Upper lobe of left lung (tissue), 6 donors: ENCODE data around the gene STXBP3. TPM values are rescaled to one million over a fixed set of nuclear protein-coding genes. Genes with fewer than 3 reads are reported as not detected.

ENCODE experiments used
- ATAC-seq, 2 donors: fragments of 200-7000 bp; cut with Tn5 transposase; one replicate each; pipeline ENCODE4 v1.9.1; 2022; ENCODE audit warnings: mild to moderate bottlenecking in 2 of 2, moderate library complexity in 2 of 2; ENCODE audit not compliant: low FRiP score in 2 of 2
- DNase-seq, 2 donors: peaks; one replicate each; pipeline ENCODE4 v3.0.0-alpha.2; 2019 to 2020
- H3K27ac ChIP-seq, 4 donors: fragments of 200-600 bp; sonication (generic); one replicate each; pipeline ENCODE4 v1.5.1; 2016 to 2019
- H3K27me3 ChIP-seq, 4 donors: fragments of 200-600 bp; sonication (generic); one replicate each; pipeline ENCODE4 v1.5.1; 2017 to 2019
- H3K36me3 ChIP-seq, 4 donors: fragments of 200-600 bp; sonication (generic); one replicate each; pipeline ENCODE4 v1.5.1; 2016 to 2019
- H3K4me1 ChIP-seq, 4 donors: fragments of 200-600 bp; sonication (generic); one replicate each; pipeline ENCODE4 v1.5.1; 2018 to 2019
- H3K4me3 ChIP-seq, 4 donors: fragments of 200-600 bp; sonication (generic); one replicate each; pipeline ENCODE4 v1.5.1; 2017 to 2019; ENCODE audit warnings: mild to moderate bottlenecking in 2 of 4, moderate library complexity in 1 of 4
- H3K9me3 ChIP-seq, 4 donors: fragments of 200-600 bp; sonication (generic); one replicate each; pipeline ENCODE4 v1.5.1; 2018 to 2019
- CTCF ChIP-seq, 6 experiments: fragments of 450-650 bp in 4 of 6; fragments of 200-600 bp in 2 of 6; sonication (generic) in 2 of 6; IDR thresholded peaks; one replicate each; pipeline ENCODE4 v1.5.1; 2016 to 2019; ENCODE audit warnings: antibody characterized with exemption in 6 of 6
- EP300 ChIP-seq, 4 donors: sonication (generic); formaldehyde crosslinking; IDR thresholded peaks; one replicate each; pipeline ENCODE4 v1.5.1; 2017; ENCODE audit warnings: antibody characterized with exemption in 4 of 4, control low read depth in 2 of 4
- POLR2A ChIP-seq, 4 donors: fragments of 450-650 bp; IDR thresholded peaks; one replicate each; pipeline ENCODE4 v1.5.1; 2016 to 2017; ENCODE audit warnings: antibody characterized with exemption in 4 of 4, mild to moderate bottlenecking in 2 of 4
- POLR2AphosphoS5 ChIP-seq, 2 donors: sonication (generic); formaldehyde crosslinking; IDR thresholded peaks; one replicate each; pipeline ENCODE4 v1.5.1; 2017; ENCODE audit warnings: antibody characterized with exemption in 2 of 2
- WGBS, 2 donors: methylation state at CpG; one replicate each; pipeline ENCODE4 v1.1.5; 2017 to 2018; 5-methylcytosine and 5-hydroxymethylcytosine counted together
- total RNA-seq, 6 donors: library from RNA; depleted of rRNA in 4 of 6; stranded (reverse); fragments of >200 nt in 4 of 6; gene quantifications; one replicate each; pipeline versions ENCODE4 v1.1.0 to v1.2.1, GENCODE V29; 2016 to 2021
- donor health status: DM: no; HTN: no; CAD: no; lungs with moderate emphysema.
- donor health status: DM: no; HTN: yes; CAD: no; lungs with severe emphysema.

Gene STXBP3
- total RNA-seq, 6 donors from 2014 or later, result 41.8 to 84.1 (median 55.8) TPM

- Histone ChIP-seq H3K27me3 (no peaks in the 10 kb centered on the region), H3K9me3 (no peaks in the 10 kb centered on the region), H3K27ac (no peak overlapping the region), H3K4me3 (no peak overlapping the region), H3K4me1 (peaks cover 4 to 15% (median 11%) of the 10 kb centered on the region in 4 donors), H3K36me3 (peaks cover 0 to 61% (median 5%) of the 10 kb centered on the region in 4 donors)
- ATAC-seq, result no peak
- TF ChIP-seq EP300 (IDR thresholded peaks at IDR 0.05), result no peak
- TF ChIP-seq POLR2A (IDR thresholded peaks at IDR 0.05), result no peak
- no peak for TF ChIP-seq POLR2AphosphoS5 (IDR thresholded peaks at IDR 0.05)
- TF ChIP-seq CTCF (IDR thresholded peaks at IDR 0.05), result no peak
- DNase-seq, result no peak
- 79 to 95% methylated on average over 3 of the region's 3 CpGs for WGBS, 2 donors
Observed at GRCh38 chr1:108753363-108753762, 6.9 kb downstream of the STXBP3 start.

GRCh38 chr1:108758796-108759195 is 12.3 kb downstream of the STXBP3 start:
- H3K4me3 ChIP-seq, result no peak overlapping the region
- no peaks in the 10 kb centered on the region for H3K4me1 ChIP-seq
- DNase-seq (no peak), ATAC-seq (no peak)
- TF ChIP-seq EP300 (IDR thresholded peaks at IDR 0.05), result no peak
- no peak for TF ChIP-seq POLR2A (IDR thresholded peaks at IDR 0.05)
- H3K27me3 ChIP-seq, result no peaks in the 10 kb centered on the region
- no peaks in the 10 kb centered on the region for H3K9me3 ChIP-seq
- peaks cover 6 to 94% (median 23%) of the 10 kb centered on the region in 4 donors for H3K36me3 ChIP-seq
- no peak overlapping the region for H3K27ac ChIP-seq

GRCh38 chr1:108767115-108767514 is 20.6 kb downstream of the STXBP3 start:
- Histone ChIP-seq H3K4me3 (no peak overlapping the region), H3K27ac (no peak overlapping the region), H3K9me3 (no peaks in the 10 kb centered on the region), H3K36me3 (peaks cover 0 to 78% (median 17%) of the 10 kb centered on the region in 4 donors), H3K27me3 (no peaks in the 10 kb centered on the region), H3K4me1 (no peaks in the 10 kb centered on the region)
- TF ChIP-seq CTCF (IDR thresholded peaks at IDR 0.05) (no peak), EP300 (IDR thresholded peaks at IDR 0.05) (no peak), POLR2A (IDR thresholded peaks at IDR 0.05) (no peak), POLR2AphosphoS5 (IDR thresholded peaks at IDR 0.05) (no peak)
- DNase-seq (no peak), ATAC-seq (no peak)
- 54 to 64% methylated on average over 1 of the region's 1 CpG for WGBS, 2 donors

GRCh38 chr1:108767708-108768107 is 21.2 kb downstream of the STXBP3 start:
- ATAC-seq (no peak), DNase-seq (no peak)
- no peak overlapping the region for H3K27ac ChIP-seq
- no peaks in the 10 kb centered on the region for H3K4me1 ChIP-seq
- no peaks in the 10 kb centered on the region for H3K27me3 ChIP-seq
- H3K4me3 ChIP-seq, result no peak overlapping the region
- no peaks in the 10 kb centered on the region for H3K9me3 ChIP-seq
- TF ChIP-seq POLR2A (IDR thresholded peaks at IDR 0.05), result no peak
- no peak for TF ChIP-seq POLR2AphosphoS5 (IDR thresholded peaks at IDR 0.05)
- no peak for TF ChIP-seq CTCF (IDR thresholded peaks at IDR 0.05)
- TF ChIP-seq EP300 (IDR thresholded peaks at IDR 0.05), result no peak
- peaks cover 0 to 75% (median 19%) of the 10 kb centered on the region in 4 donors for H3K36me3 ChIP-seq
- WGBS, 2 donors, result 86 to 93% methylated on average over 3 of the region's 3 CpGs

- no peak overlapping the region for H3K4me3 ChIP-seq
- no peaks in the 10 kb centered on the region for H3K4me1 ChIP-seq
- TF ChIP-seq POLR2A (IDR thresholded peaks at IDR 0.05) (no peak), EP300 (IDR thresholded peaks at IDR 0.05) (no peak), CTCF (IDR thresholded peaks at IDR 0.05) (no peak), POLR2AphosphoS5 (IDR thresholded peaks at IDR 0.05) (no peak)
- no peak for ATAC-seq
- H3K27ac ChIP-seq, result no peak overlapping the region
- H3K9me3 ChIP-seq, result no peaks in the 10 kb centered on the region
- no peaks in the 10 kb centered on the region for H3K27me3 ChIP-seq
- H3K36me3 ChIP-seq, result peaks cover 8 to 97% (median 26%) of the 10 kb centered on the region in 4 donors
- DNase-seq, result no peak
Observed at GRCh38 chr1:108777839-108778238, 31.4 kb downstream of the STXBP3 start.
